Measurements from ENCODE around the gene POLR1C.

GRCh38 chr6:43521836-43522235 lies 4.9 kb downstream of the POLR1C start:
- TF ChIP-seq EP300 (IDR thresholded peaks at IDR 0.05) (no peak), CTCF (IDR thresholded peaks at IDR 0.05) (no peak), POLR2A (IDR thresholded peaks at IDR 0.05) (no peak), POLR2AphosphoS5 (IDR thresholded peaks at IDR 0.05) (no peak)

Measured in upper lobe of left lung (tissue), 4 donors.